GM23248 (cell line): ENCODE data around the gene C20orf144.
"Not testable (repeated sequence)": the region's sequence is repeated elsewhere in the genome, so short reads cannot be mapped to it uniquely, and the experiment has no call there.

Experiments used
- EZH2 ChIP-seq: fragments of 200-600 bp; sonication (generic); IDR thresholded peaks from 2 replicates; pipeline ENCODE4 v1.6.1; 2018; ENCODE audit warnings: antibody characterized with exemption, mild to moderate bottlenecking; ENCODE audit not compliant: insufficient read depth, poor library complexity, severe bottlenecking
- EZH2phosphoT487 ChIP-seq: fragments of 200-600 bp; sonication (generic); IDR thresholded peaks from 2 replicates; pipeline ENCODE4 v1.6.1; 2018; ENCODE audit warnings: antibody characterized with exemption, moderate library complexity, mild to moderate bottlenecking, low read depth; ENCODE audit not compliant: insufficient read depth

GRCh38 chr20:33698966-33699365 is 36.8 kb downstream of the C20orf144 start:
- TF ChIP-seq EZH2, EZH2phosphoT487: not testable (repeated sequence)
